GM23248 (cell line): ENCODE data around the gene CD164.

Experiments
- EZH2 ChIP-seq: fragments of 200-600 bp; sonication (generic); IDR thresholded peaks from 2 replicates; pipeline ENCODE4 v1.6.1; 2018; ENCODE audit warnings: antibody characterized with exemption, mild to moderate bottlenecking; ENCODE audit not compliant: insufficient read depth, poor library complexity, severe bottlenecking
- EZH2phosphoT487 ChIP-seq: fragments of 200-600 bp; sonication (generic); IDR thresholded peaks from 2 replicates; pipeline ENCODE4 v1.6.1; 2018; ENCODE audit warnings: antibody characterized with exemption, moderate library complexity, mild to moderate bottlenecking, low read depth; ENCODE audit not compliant: insufficient read depth

DNA sequence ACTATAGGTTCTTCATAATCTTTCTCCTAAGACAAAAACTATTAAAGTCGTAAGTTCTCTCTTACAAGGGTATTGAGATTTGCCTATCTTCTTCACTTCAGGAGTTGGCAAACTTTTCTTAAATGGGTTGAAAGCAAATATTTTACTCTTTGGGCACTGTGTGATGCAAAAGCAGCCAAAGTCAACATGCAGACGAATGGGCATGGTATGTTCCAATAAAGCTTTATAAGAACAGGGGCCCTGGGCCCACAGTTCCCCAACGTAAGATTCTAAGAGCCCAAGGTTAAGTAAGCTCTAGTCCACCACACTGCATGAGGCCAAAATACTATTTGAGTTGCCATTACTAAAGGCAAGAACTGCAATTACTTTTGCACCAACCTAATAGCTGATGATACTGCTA is 11.5 kb downstream of the CD164 start:
- TF ChIP-seq EZH2phosphoT487 (no peak), EZH2 (no peak)
